Caco-2 (cell line): ENCODE results near the gene PIAS1. TPM values are rescaled to one million over a fixed set of nuclear protein-coding genes. Genes with fewer than 3 reads are reported as not detected.

Experiments
- BruUV-seq: library from RNA; stranded (reverse); fragments of 400-500 nt; replicated peaks from 2 replicates; lab custom pipeline; 2021; lab: Mats Ljungman, UMichigan
- CTCF ChIA-PET: fragments of 300-600 bp; sonication (Branson Sonifier 250); formaldehyde crosslinking; loops from one replicate; lab custom pipeline; 2022; ENCODE audit warnings: antibody characterized with exemption; lab: Charles Lee
- POLR2A ChIA-PET: fragments of 300-600 bp; sonication (Branson Sonifier 250); formaldehyde crosslinking; loops from one replicate; lab custom pipeline; 2022; ENCODE audit warnings: antibody characterized with exemption; lab: Charles Lee
- DNase-seq, 2 experiments: peaks; one replicate each; pipeline versions ENCODE4 v3.0.0 to v3.0.0-alpha.2; 2020 to 2022
- H3K27me3 ChIP-seq: replicated peaks from 2 replicates; pipeline ENCODE4 v1.6.0; 2011; ENCODE audit warnings: low read length; ENCODE audit not compliant: control insufficient read depth, insufficient read depth
- H3K36me3 ChIP-seq: 2 replicates; pipeline ENCODE4 v1.5.1; 2011; ENCODE audit warnings: low read length; ENCODE audit not compliant: control insufficient read depth, insufficient read depth
- H3K4me1 ChIP-seq: fragments of 250-450 bp; sonication (Bioruptor Pico); 2 replicates; pipeline ENCODE4 v1.5.1; 2020; ENCODE audit warnings: mild to moderate bottlenecking
- H3K4me3 ChIP-seq: 2 replicates; pipeline ENCODE4 v1.5.1; 2011; ENCODE audit warnings: low read depth, mild to moderate bottlenecking, control low read depth, low read length
- H3K9me3 ChIP-seq: fragments of 250-450 bp; sonication (Bioruptor Pico); 2 replicates; pipeline ENCODE4 v1.5.1; 2020; ENCODE audit warnings: mild to moderate bottlenecking, moderate library complexity
- H3K27ac Mint-ChIP-seq: one replicate; pipeline ENCODE4 v1.8.0; 2022; ENCODE audit warnings: mixed read lengths; ENCODE audit not compliant: unreplicated experiment
- H3K27me3 Mint-ChIP-seq: one replicate; pipeline ENCODE4 v1.8.0; 2022; ENCODE audit warnings: mixed read lengths; ENCODE audit not compliant: insufficient read depth, unreplicated experiment
- H3K36me3 Mint-ChIP-seq: one replicate; pipeline ENCODE4 v1.8.0; 2022; ENCODE audit warnings: mild to moderate bottlenecking, mixed read lengths; ENCODE audit not compliant: insufficient read depth, unreplicated experiment
- H3K4me1 Mint-ChIP-seq: one replicate; pipeline ENCODE4 v1.8.0; 2022; ENCODE audit warnings: low read depth, mixed read lengths; ENCODE audit not compliant: unreplicated experiment
- H3K4me3 Mint-ChIP-seq: one replicate; pipeline ENCODE4 v1.8.0; 2022; ENCODE audit warnings: mild to moderate bottlenecking, moderate library complexity, mixed read lengths; ENCODE audit not compliant: unreplicated experiment
- H3K9me3 Mint-ChIP-seq: one replicate; pipeline ENCODE4 v1.8.0; 2022; ENCODE audit warnings: mixed read lengths; ENCODE audit not compliant: unreplicated experiment
- intact Hi-C: fragments of 100-400 bp; cut with micrococcal nuclease; formaldehyde crosslinking; loops from one replicate; pipeline ENCODE4 v1.10.0; 2022; ENCODE audit not compliant: unreplicated experiment
- total RNA-seq: library from RNA; stranded (reverse); gene quantifications from 2 replicates; pipeline ENCODE4 v1.2.3, GENCODE V29; 2022
- TF ChIP-seq, protein P1 (sequence below), 2 experiments: fragments of 200-600 bp in 1 of 2; IDR thresholded peaks; 1 replicate in 1 of 2; 2 replicates in 1 of 2; pipeline versions ENCODE4 v1.5.1 to v1.8.0; 2011 to 2022; ENCODE audit warnings: antibody characterized with exemption in 1 of 2, control low read depth in 1 of 2, inconsistent platforms in 1 of 2, low read depth in 1 of 2, low read length in 1 of 2, mild to moderate bottlenecking in 1 of 2, moderate library complexity in 1 of 2; ENCODE audit not compliant: insufficient read depth in 1 of 2, severe bottlenecking in 1 of 2, unreplicated experiment in 1 of 2

Gene PIAS1
- total RNA-seq, 1 experiment from 2014 or later = 48.0 TPM

GRCh38 chr15:68114840-68115239 lies 60.7 kb downstream of the PIAS1 start:
- Histone ChIP-seq H3K4me3 (no peak overlapping the region), H3K36me3 (no peaks in the 10 kb centered on the region), H3K27me3 (no peaks in the 10 kb centered on the region), H3K9me3 (no peaks in the 10 kb centered on the region), H3K4me1 (peaks cover 4% of the 10 kb centered on the region; the same call in 1 of the 2 replicates)
- POLR2A ChIA-PET = no interaction called here
- no TSS peak for BruUV-seq
- Mint-ChIP-seq H3K36me3 (no peaks in the 10 kb centered on the region), H3K27ac (no peak overlapping the region), H3K4me1 (peaks cover 22% of the 10 kb centered on the region), H3K9me3 (no peaks in the 10 kb centered on the region), H3K4me3 (no peak overlapping the region), H3K27me3 (no peaks in the 10 kb centered on the region)
- CTCF ChIA-PET = no interaction called here
- TF ChIP-seq, protein P1, sequence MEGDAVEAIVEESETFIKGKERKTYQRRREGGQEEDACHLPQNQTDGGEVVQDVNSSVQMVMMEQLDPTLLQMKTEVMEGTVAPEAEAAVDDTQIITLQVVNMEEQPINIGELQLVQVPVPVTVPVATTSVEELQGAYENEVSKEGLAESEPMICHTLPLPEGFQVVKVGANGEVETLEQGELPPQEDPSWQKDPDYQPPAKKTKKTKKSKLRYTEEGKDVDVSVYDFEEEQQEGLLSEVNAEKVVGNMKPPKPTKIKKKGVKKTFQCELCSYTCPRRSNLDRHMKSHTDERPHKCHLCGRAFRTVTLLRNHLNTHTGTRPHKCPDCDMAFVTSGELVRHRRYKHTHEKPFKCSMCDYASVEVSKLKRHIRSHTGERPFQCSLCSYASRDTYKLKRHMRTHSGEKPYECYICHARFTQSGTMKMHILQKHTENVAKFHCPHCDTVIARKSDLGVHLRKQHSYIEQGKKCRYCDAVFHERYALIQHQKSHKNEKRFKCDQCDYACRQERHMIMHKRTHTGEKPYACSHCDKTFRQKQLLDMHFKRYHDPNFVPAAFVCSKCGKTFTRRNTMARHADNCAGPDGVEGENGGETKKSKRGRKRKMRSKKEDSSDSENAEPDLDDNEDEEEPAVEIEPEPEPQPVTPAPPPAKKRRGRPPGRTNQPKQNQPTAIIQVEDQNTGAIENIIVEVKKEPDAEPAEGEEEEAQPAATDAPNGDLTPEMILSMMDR (IDR thresholded peaks at IDR 0.05; ENCODE audit: insufficient read depth in 1 of 2, low read depth in 1 of 2, low read length in 1 of 2, severe bottlenecking in 1 of 2, unreplicated experiment in 1 of 2) = no peak
- no peak for DNase-seq
- intact Hi-C loops = no loop called here

DNA sequence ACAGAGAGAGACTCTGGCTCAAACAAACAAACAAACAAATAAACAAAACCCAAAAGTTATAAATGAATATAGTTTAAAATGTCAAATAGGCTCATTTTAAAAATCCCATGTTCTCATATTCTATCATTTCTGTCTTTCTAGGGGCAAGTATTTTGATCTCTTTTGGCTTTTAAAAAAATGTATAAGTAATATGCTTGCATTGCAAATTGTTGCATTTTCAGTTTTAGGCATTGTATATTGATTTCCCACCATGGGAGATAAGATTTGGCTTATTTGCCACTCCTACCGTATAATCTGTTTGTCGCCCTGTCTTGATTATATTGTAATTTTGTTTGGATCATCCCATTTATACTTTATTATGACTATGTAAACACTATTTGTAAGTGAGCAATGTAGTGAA lies 70.6 kb downstream of the PIAS1 start:
- DNase-seq = no peak
- POLR2A ChIA-PET = no interaction called here
- TF ChIP-seq, protein P1 (IDR thresholded peaks at IDR 0.05; ENCODE audit: insufficient read depth in 1 of 2, low read depth in 1 of 2, low read length in 1 of 2, severe bottlenecking in 1 of 2, unreplicated experiment in 1 of 2) = no peak

DNA sequence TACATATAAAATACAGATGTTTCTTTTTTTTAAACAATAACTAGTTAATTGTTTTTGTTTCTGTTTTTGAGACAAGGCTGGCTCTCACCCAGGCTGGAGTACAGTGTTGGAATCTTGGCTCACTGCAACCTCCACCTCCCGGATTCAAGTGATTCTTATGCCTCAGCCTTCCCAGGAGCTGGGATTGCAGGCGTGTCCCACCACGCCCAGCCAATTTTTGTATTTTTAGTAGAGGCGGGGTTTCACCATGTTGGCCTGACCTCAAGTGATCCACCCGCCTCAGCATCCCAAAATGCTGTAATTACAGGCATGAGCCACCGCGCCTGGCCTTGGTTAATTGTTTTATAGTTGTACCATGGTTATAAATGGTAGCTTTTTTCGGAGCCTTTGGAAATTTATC lies 72.3 kb downstream of the PIAS1 start:
- Mint-ChIP-seq H3K36me3 (peaks cover 19% of the 10 kb centered on the region), H3K4me3 (no peak overlapping the region), H3K27me3 (no peaks in the 10 kb centered on the region), H3K27ac (no peak overlapping the region), H3K9me3 (no peaks in the 10 kb centered on the region), H3K4me1 (peaks cover 3% of the 10 kb centered on the region)
- Histone ChIP-seq H3K9me3 (no peaks in the 10 kb centered on the region), H3K36me3 (no peaks in the 10 kb centered on the region; the same call in 1 of the 2 replicates), H3K4me3 (no peak overlapping the region), H3K4me1 (no peaks in the 10 kb centered on the region), H3K27me3 (no peaks in the 10 kb centered on the region)
- ChIA-PET POLR2A (interaction anchor here (0.6 kb wide), 1 partner anchor 566 kb away, joined by 3 read pairs; no protein-coding TSS in a partner anchor), CTCF (no interaction called here)
- TF ChIP-seq, protein P1 (IDR thresholded peaks at IDR 0.05; ENCODE audit: insufficient read depth in 1 of 2, low read depth in 1 of 2, low read length in 1 of 2, severe bottlenecking in 1 of 2, unreplicated experiment in 1 of 2) = no peak
- BruUV-seq = no TSS peak
- intact Hi-C loops = no loop called here
- no peak for DNase-seq

More for the DNA sequence above, 70.6 kb downstream of the PIAS1 start:
- no peak overlapping the region for H3K4me3 ChIP-seq
- Mint-ChIP-seq H3K4me1 (peaks cover 6% of the 10 kb centered on the region), H3K27ac (no peak overlapping the region), H3K9me3 (no peaks in the 10 kb centered on the region), H3K4me3 (no peak overlapping the region), H3K36me3 (peaks cover 19% of the 10 kb centered on the region), H3K27me3 (no peaks in the 10 kb centered on the region)
- H3K4me1 ChIP-seq = no peaks in the 10 kb centered on the region
- no peaks in the 10 kb centered on the region for H3K9me3 ChIP-seq
- BruUV-seq = no TSS peak
- H3K36me3 ChIP-seq = no peaks in the 10 kb centered on the region; the same call in 1 of the 2 replicates
- CTCF ChIA-PET = no interaction called here
- no peaks in the 10 kb centered on the region for H3K27me3 ChIP-seq
- intact Hi-C loops = no loop called here
